Measurements from ENCODE around the gene TOMM20L. TPM values are rescaled to one million over a fixed set of nuclear protein-coding genes. Genes with fewer than 3 reads are reported as not detected.

TOMM20L gene
- total RNA-seq (under 1 TPM in 1 of 9 donors, not detected in 8; 0.58 TPM), polyA plus RNA-seq (not detected)
- long read RNA-seq, donor 1 = 0 reads
- long read RNA-seq, donor 2 = 0 reads
- long read RNA-seq, donor 3 = 0 reads
- long read RNA-seq, donor 4 = 0 reads
- long read RNA-seq, donor 5 = 0 reads
- long read RNA-seq, donor 6 = 0 reads
- long read RNA-seq, donor 7 = 0 reads
- long read RNA-seq, donor 8 = 0 reads
- long read RNA-seq, donor 9 = 0 reads
- long read RNA-seq, donor 10 = 0 reads

GRCh38 chr14:58395812-58396788 is at the start of gene TOMM20L:
Gene TOMM20L, plus strand, starts transcription at chr14:58395930. Its CDS starts 28 bp downstream, at chr14:58395958.
- Histone ChIP-seq H3K36me3 (replicated peaks in 1 of 2) (no peaks in the 10 kb centered on the region), H3K9me3 (replicated peaks in 1 of 3) (no peaks in the 10 kb centered on the region), H3K27ac (peak within 1 kb of the TSS in 4 of 5 donors; percentile 13 to 85 (median 81)), H3K27me3 (no peaks in the 10 kb centered on the region), H3K4me1 (replicated peaks in 1 of 2) (peaks cover 0 to 6% of the 10 kb centered on the region in 2 donors), H3K4me3 (peak within 1 kb of the TSS in 1 of 4 donors; percentile 75)
- DNase-seq = peak; percentile 56 to 77 (median 68)
- TF ChIP-seq CTCF (IDR thresholded peaks at IDR 0.05) (peak in 5 of 6 experiments; percentile 1 to 94 (median 85)), POLR2A (IDR thresholded peaks at IDR 0.05) (peak; percentile 23 to 45)
- intact Hi-C loops (cut with DNase I) = no loop called here
- WGBS, 4 donors = 8 to 23% (median 12%) methylated on average over 27 to 86 of the region's 86 CpGs

GRCh38 chr14:58353516-58354299 is 42.0 kb upstream of the TOMM20L start:
- Histone ChIP-seq H3K27ac (peak overlapping the region; percentile 22 to 63 (median 51)), H3K9me3 (replicated peaks in 1 of 3) (no peaks in the 10 kb centered on the region), H3K36me3 (replicated peaks in 1 of 2) (peaks cover 0 to 6% of the 10 kb centered on the region in 2 donors), H3K27me3 (no peaks in the 10 kb centered on the region), H3K4me3 (peak overlapping the region in 2 of 4 donors; percentile 26 to 53), H3K4me1 (replicated peaks in 1 of 2) (peaks cover 4 to 21% of the 10 kb centered on the region in 2 donors)
- WGBS, 4 donors = 44 to 47% (median 46%) methylated on average over 4 of the region's 4 CpGs
- DNase-seq = no peak
- intact Hi-C loops (cut with DNase I) = no loop called here
- TF ChIP-seq POLR2A (IDR thresholded peaks at IDR 0.05) (no peak), CTCF (IDR thresholded peaks at IDR 0.05) (no peak)

DNA sequence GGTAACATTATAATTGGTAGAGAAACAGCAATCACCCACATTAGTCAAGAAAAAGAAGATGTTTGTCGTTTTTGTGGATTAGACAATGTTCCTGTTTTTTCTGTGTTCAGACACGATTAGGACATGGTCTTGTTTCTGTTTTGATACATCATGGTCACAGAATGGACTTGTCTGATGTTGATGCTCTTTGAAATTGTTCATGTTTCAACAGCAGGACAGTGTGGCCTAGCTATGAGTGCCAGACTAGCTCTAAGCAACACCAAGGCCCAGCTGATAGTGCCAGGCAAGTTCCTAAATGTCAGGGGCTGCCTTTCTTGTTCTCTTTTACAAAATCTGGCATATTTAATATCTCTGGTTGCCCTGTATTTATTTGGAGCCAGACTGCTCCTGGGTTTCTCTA is 40.9 kb upstream of the TOMM20L start:
- WGBS, 4 donors = 55 to 75% (median 61%) methylated on average over 2 of the region's 2 CpGs
- Histone ChIP-seq H3K36me3 (replicated peaks in 1 of 2) (peaks cover 0 to 14% of the 10 kb centered on the region in 2 donors), H3K9me3 (replicated peaks in 1 of 3) (no peaks in the 10 kb centered on the region), H3K27me3 (no peaks in the 10 kb centered on the region), H3K27ac (peak overlapping the region in 1 of 5 donors; percentile 54), H3K4me1 (replicated peaks in 1 of 2) (peaks cover 4 to 21% of the 10 kb centered on the region in 2 donors), H3K4me3 (no peak overlapping the region)
- no peak for DNase-seq
- intact Hi-C loops (cut with DNase I) = no loop called here
- TF ChIP-seq POLR2A (IDR thresholded peaks at IDR 0.05) = no peak
- no peak for TF ChIP-seq CTCF (IDR thresholded peaks at IDR 0.05)
